Measurements from ENCODE around the gene ZMYND15.

- TF ChIP-seq POLR2A (IDR thresholded peaks at IDR 0.05), result no peak
- no peak for TF ChIP-seq CTCF (IDR thresholded peaks at IDR 0.05)
Observed at GRCh38 chr17:4786106-4786511, 46.5 kb downstream of the ZMYND15 start, which contains the start of gene VMO1.
